Activated gamma-delta T cell treated with anti-CD3 and anti-CD28 coated beads, Interleukin-2, amount 50 U/mL, for 16 hours (primary cell): ENCODE data around the gene MSRB2.
"Not testable (repeated sequence)": the region's sequence is repeated elsewhere in the genome, so short reads cannot be mapped to it uniquely, and the experiment has no call there.

Experiments used
- DNase-seq: peaks from one replicate; pipeline ENCODE4 v3.0.0-alpha.2; 2020; ENCODE audit warnings: low read depth

The MSRB2 gene

DNA sequence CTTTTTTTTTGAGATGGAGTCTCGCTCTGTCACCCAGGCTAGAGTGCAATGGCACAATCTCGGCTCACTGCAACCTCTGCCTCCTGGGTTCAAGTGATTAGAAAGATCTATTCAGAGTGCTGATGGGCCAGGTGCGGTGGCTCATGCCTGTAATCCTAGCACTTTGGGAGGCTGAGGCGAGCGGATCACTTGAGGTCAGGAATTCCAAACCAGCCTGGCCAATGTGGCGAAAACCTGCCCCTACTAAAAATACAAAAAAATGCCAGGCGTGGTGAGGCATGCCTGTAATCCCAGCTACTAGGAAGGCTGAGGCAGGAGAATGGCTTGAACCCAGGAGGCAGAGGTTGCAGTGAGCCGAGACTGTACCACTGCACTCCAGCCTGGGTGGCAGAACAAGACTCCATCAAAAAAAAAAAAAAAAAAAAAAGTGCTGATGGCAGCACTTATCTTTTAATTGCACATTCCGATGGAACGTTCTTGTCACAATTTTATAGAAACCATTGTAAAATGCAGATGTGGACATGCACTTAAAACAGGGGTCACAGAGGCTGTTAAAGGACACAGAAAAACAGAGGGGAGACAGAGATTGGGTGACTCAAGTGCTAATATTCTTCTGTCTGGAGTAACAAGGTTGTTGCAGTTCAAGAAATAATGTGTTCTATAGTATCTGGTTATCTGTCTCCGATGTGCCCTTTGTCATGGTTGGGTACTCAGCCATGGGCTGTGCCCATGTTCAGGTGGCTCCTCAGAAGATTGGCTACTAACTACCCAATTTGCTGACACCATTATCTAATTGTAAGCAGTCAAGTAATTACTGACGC lies 25.1 kb upstream of the MSRB2 start:
- not testable (repeated sequence) for DNase-seq

DNA sequence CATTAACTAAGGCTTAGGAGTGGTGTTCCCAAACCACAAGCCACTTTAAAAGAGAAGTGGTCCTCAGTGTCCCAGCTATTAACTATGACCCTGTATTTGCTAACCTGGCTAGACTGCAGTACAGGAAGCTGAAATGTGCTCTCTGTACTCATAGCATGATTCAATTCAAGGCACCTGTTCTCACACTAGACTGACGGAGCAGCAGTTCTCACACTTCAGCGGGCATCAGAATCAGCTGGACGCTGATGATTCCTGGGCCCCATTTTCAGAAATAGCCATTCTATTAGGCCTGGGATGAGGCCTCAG lies 24.5 kb upstream of the MSRB2 start:
- no peak for DNase-seq

DNA sequence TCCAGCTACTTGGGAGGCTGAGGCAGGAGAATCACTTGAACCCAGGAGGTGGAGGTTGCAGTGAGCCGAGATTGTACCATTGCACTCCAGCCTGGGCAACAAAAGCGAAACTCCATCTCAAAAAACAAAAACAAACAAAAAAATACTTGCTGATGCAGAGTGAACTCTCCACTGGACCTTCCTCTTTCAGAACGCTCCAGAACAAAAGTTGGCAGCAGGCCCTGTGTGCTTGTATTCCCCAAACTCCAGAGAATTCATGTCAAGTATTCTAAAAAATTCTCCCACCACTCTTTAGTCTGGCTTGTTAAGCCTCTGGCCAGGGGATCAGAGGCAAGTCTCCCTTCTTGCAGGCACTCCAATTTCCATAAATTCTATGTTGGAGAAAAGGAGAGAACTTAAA lies 22.8 kb upstream of the MSRB2 start:
- not testable (repeated sequence) for DNase-seq

DNA sequence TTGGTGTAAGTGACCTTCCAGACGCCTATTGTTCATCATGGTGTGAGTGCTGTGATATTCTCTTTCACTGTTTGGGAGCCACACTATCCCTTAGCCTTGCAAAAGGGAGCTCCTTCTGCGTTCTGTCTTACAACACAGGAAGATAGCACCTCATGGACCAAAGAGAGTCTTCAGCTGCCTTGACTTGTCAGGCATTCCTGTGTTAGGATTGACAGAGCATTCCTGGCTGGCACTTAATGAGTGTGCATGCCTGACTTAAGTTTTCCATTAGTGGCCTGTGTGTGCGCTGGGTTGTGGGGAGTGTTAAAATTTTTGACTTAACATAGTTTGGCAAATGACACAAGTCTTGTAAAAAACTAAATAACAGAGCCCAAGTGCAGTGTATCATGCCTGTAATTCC lies 21.9 kb upstream of the MSRB2 start:
- no peak for DNase-seq

DNA sequence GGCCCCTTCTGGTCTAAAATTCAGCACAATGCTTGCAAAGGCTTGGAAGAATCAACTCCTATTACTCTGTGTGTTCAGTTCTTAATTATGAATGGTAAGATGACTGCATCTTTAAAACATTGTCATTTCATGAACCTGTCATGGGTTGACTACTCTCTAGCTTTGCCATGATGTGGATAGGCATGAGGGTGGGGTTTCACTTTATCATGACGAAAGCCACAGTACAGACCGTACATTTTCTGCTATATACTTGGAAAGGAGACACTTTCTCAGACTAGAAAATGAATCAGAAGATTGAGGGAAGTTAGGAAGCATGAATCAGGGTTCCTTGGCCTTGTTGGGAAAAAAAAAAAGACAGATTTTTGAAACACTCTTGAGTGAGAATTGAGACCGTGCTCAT lies 19.7 kb upstream of the MSRB2 start:
- DNase-seq, result no peak

DNA sequence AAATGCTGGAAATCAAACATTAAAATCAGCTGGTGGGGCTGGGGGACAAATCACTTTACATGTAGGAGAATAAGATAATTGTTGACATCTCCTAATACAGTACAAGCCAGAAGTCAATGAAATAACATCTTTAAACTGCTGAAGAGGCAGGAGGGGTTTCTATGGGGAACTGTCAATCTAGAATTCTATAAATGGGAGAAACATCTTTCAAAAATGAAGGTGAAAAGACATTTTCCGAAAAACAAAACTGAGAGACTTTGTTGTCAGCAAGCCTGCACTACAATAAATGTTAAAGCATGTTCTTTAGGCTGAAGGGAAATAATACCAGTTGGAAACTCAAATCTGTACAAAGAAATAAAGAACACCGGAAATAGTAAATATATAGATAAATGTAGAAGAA lies 17.3 kb upstream of the MSRB2 start:
- no peak for DNase-seq

DNA sequence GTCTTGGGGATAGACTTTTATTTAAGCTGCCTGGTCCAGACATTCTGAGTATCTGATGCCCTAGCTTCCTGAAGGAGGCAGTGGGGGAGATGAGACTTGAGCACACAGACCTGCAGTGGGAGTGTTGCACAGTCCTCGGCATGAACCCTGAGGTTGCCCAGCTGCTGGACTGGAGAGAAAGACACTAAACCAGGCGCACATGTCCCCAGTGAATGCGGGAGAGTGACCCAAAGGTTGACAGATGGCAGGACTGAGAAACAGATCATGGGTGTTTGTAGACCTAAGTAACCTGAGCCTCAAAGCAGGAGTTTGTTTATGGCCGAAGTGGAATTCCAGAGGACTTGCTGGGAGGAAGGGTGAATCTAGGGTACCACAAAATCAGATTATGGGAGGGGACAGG lies 15.7 kb upstream of the MSRB2 start:
- DNase-seq, result no peak

DNA sequence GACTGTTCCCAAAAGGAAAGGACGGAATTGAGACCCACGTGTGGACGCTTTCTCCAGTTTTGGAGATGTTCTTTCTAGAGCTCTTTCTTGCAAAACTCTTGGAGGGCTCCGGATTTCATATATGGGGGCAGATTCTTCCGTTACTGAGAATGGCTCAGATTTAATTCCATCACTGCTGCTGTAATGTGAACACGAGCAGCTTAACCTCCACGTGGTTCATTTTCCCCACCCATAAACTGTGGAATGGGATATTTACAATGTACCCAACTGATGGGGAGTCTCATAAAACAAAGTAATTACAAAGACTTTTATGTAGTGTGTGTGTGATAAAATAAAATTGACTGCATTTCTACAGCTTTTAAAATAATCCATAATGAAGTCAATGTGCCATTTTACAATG lies 15.1 kb upstream of the MSRB2 start:
- no peak for DNase-seq

DNA sequence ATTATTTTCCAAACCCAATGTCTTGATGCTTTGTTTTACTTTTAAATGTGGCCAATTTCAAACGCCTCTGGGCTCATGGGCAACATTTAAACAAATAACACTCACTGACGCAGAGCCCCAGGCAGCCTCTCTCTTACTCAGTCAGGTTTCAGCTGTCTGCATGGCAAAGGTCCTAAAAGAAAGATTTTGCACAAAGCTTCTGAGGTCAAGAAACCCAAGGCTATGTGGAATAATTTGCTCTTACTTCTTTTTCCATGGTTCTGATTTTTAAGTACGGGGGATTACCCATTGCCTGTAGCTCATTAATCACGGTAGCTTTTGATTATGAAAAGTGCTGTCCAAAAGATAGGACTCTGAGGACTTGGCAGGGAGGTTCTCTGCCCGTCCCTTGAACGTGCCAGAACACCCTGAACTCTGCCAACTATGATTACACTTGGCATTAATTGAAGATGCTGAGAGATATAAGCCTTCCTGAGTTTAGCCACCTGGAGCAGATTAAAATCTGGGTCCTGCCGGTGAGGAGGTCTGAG lies 14.1 kb upstream of the MSRB2 start:
- DNase-seq, result no peak

DNA sequence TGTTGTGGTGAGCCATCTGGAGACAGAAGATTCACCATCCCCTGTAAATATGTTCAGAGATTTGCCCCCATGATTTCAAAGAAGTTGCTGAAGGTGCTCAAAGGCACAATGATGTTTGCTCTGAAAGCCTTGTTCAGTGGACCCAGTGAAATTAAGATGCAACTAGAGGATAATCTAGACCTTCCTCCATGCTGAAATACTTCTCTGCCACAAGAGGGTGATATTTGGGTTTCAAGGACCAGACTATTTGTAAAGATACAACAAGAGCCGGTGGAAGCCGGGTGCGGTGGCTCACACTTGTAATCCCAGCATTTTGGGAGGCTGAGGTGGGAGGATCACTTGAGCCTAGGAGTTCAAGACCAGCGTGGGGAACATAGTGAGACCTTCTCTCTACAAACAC lies 13.5 kb upstream of the MSRB2 start:
- no peak for DNase-seq

DNA sequence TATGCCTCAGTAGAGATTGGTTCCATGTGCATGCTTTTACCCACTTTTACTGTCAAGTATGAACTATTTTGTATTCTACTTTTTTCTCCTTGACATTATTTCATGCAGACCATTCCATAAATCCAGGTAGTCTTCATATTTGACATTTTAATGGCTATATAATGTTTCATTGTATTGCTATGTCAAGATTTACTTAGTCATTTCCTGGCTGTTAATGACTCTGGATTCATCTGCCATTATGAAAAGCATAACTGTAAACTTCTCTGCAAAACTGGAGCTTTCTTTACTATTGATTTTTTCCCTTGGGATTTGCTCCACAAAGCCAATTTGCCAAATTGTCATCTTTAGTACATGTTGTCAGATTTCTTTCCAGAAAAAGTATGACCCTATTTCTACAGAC lies 6.8 kb upstream of the MSRB2 start:
- DNase-seq, result no peak

DNA sequence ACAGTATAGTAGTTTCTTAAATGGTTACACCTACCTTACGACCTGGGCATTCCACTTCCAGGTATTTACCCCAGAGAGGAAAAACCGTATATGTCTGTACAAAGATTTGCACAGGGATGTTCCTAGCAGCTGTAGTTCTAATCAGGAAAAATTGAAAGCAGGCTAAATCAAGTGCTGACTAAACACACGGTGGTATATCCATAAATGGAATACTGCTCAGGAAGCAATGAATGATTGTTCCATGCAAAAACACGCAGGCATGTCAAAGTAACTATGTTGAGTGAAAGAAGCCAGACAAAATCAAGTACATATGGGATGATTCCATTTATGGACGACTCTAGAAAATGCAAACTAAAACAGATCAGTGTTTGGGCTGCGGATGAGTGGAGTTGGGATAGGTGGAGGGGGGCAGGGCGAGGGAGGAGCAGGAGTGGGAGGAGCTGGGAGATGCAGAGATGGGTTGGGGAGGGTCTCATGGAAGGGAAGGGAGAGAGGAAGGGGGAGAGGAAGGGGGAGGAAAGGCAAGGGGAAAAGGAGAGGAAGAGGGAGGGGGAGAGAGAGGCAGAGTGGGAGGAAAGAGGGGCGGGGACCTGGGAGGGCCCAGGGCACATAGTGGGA lies 484 bp upstream of the MSRB2 start:
- DNase-seq, result no peak

DNA sequence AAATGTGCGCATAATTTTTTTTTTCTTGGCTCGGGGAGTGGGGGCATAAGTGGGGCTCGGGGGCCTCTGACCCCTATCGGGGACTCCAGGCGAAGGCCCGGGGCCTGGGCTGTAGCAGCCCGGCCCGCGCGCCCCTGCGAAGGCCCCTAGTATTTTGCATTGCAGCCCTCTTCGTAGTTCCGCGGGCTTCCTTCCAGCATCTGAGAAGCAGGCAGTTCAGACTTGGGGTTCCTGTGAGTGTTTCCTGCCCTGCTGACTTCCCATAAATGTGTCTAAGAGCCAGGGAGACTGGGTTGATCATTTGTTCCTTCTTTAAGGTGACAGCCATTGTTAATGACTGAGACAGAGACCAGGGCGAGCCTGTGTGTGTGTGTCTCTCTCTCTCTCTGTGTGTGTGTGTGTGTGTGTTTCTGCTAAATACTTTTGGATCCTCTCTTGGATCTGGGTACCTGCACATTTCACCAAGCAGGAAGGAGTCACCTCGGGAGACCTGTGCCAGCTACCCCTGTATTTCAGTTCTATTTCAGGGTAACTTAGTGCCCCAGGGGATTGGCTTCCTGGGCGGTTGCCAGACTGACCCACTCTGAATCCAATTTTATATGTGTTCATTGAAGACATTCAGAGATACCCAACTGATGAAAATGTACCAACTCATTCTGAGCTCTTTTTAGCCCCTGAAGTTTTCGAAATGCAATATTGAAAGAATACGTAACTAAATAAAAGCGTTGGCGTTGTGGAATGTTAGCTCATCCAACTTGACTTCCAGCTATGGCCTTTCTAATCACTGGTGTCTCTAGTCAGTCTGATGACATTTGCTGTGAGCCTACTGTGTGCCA lies 805 bp downstream of the MSRB2 start:
- no peak for DNase-seq

DNA sequence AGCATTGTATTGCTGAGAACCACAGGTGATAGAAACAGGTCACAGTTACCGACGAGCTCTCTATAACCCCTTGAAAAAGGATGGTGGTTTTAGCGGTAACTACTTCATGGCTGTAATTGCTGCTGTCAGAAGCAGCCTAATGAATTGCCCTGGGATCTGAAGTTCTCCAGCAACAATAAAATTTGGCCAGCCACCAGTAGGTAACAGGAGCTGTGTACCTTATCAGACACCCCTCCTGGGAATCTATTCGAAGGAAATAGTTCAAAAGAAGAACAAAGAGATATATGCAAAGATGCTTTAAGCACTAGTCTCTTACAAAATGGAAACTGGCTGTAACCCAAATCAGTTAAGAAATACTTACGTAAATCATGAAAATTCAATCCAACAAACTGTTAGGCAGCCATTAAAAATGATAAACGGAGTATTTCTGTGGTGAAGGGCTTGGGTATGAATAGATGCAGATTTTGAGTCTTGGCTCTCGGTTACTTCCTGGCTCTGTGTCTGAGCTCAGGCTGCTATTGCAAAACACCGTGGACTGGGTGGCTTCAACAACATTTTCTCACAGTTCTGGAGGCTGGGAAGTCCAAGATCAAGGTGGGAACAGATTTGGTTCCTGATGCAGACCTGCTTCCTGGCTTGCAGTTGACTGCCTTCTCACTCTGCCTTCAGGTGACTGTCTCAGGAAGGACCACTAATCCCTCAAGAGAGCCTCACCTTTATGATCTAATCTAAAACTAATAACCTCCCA lies 1.6 kb downstream of the MSRB2 start:
- no peak for DNase-seq

DNA sequence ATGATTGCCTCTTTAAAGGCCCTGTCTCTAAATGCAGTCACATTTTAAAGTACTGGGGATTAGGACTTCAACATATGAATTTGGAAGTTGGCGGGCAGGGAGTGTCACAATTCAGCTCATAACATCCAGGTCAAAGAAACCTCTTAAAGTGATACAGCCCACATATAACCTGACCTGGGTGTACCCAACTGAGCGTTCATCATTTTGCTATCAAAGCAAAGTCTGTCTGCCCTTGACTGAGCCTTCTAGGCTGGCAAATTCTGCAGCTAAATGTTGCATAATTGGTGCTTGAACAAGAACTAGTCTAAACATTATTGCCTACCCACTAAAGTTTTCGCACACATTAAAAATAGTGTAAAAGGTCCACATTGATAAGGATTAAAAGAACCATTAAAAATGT lies 3.7 kb downstream of the MSRB2 start:
- DNase-seq, result no peak

DNA sequence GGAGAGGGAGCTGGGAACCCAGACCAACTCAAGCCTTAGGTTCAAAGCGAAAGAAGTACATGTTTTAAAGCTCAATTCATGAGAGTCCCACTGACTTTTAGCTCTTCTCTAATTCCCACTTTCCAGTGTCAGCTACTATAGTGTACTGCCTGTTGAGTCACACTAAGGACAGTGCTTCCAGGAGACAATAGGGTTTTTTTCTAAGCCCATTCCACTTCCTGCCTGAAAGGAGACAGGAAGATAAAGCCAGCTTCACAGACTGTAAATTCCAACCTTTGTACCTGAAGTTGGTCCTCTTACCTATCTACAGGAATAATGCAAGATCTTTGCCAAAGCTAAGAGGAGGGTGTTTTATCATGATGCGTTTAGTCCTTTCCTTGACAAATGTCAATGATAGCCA lies 4.4 kb downstream of the MSRB2 start:
- DNase-seq, result no peak

DNA sequence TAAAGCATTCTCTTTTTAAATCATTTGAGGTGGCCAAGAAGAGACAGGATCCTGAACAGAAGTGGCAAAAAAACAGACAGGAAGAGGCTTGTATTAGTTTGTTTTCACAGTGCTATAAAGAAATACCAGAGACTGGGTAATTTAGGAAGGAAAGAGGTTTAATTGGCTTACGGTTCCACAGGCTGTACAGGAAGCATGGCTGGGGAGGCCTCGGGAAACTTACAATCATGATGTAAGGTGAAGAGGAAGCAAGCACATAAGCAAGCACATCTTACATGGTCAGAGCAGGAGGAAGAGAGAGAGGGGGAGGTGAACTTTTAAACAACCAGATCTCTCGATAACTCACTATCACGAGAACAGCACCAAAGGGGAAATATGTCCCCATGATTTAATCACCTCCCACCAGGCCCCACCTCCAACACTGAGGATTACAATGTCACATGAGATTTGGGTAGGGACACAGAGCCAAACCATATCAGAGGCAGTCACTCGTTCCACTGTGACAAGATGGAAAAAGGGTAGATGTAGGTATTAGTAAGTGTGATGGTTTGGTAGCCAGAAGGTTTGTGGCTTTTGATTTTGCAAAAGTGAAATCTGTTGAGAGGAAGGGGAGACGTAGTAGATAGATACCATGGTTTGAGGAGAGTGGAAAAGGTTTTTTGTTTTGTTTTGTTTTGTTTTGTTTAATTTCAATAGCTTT lies 5.1 kb downstream of the MSRB2 start:
- no peak for DNase-seq

DNA sequence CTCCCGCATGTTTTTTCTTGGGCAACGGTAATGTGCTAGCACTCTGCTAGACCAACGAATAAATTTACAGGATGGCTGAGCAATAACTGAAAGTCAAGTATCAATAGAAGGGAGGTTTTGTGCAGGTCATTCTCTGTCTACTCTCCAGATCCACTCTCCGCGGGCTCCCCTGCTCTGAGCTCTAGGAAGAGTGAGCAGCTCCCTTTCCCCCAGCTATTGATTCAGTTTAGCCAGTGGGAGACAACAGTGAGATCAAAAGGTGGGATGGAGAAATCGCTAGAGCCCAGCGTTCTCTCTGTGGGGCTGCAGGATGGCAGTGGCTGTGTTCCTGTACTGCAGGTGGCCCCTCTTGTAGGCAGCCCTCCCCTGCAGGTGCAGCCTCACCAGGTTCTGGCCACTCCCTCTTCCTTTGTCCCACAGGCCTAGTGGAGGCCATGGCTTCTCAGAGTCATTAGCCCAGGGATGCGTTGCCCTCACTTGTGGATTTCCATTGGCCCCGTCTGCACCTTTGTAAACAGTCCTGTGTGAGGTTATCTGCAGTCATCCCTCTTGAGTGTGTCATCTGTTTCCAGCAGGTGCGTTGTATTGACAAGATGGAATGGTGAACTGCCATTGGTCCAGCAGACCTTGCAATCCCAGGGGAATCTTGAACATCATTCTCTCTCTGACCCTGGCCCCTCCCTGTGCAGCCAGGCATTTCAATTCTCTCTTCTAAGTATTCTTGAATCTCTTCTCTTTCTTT lies 11.1 kb downstream of the MSRB2 start:
- DNase-seq, result no peak

DNA sequence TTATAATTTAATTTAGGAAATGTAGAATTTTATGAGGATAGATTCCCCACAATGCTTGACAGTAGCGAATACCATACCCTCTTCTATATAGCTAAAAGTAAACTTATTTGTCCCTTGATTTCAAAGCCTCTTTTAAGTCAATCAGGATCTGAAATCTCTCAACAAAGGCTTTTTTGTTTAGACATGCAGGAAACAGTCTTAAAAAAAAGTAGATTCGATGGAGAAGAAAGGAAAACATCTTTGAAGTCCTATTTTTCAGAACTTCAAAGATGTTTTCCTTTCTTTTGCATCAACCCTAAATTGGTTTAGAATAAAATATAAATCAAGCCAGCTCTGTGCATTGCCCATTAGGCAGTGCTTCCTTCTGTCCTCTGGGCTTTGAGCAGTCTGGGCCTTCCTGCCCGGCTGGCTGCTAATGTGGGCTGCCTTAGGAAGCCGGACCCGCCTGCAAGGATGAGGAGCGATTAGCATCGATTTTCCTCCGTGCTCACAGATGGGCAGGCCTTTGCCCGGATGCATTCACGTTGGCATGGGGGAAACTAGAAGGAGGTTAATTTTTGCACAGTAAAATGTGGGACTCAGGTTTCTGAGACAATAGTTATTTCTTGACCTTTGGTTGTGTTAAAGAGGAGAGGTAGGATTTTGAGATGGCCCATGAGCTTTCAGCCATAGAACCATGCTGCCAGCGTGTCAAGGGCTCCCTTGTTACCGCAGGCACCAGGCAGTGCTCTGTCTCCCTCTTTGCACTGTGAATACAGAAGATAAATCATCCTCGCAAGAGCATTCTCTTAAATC lies 15.5 kb downstream of the MSRB2 start:
- no peak for DNase-seq
